Fibroblast of villous mesenchyme (primary cell): Measurements from ENCODE around the gene ECT2. TPM values are rescaled to one million over a fixed set of nuclear protein-coding genes. Genes with fewer than 3 reads are reported as not detected.
A peak's percentile ranks its signal among the peaks of the same experiment; 100 is the strongest.

Source experiments
- DNase-seq: peaks from one replicate; pipeline ENCODE4 v3.0.0-alpha.2; 2010; ENCODE audit warnings: low read depth
- H3K4me3 ChIP-seq: 2 replicates; pipeline ENCODE4 v1.5.1; 2011; ENCODE audit warnings: low read depth, mild to moderate bottlenecking, low read length
- total RNA-seq: library from RNA; depleted of rRNA; stranded (reverse); fragments of >200 nt; gene quantifications from 2 replicates; pipeline ENCODE4 v1.2.3, GENCODE V29; 2012
- TF ChIP-seq, protein P1 (sequence below): IDR thresholded peaks from 2 replicates; pipeline ENCODE4 v1.5.1; 2012; ENCODE audit warnings: low read depth, mild to moderate bottlenecking, low read length; ENCODE audit not compliant: insufficient read depth

ECT2 gene
- total RNA-seq, 1 donor, result 73.4 TPM

- no peak overlapping the region for H3K4me3 ChIP-seq
- peak; percentile 65 for DNase-seq
- TF ChIP-seq, protein P1, sequence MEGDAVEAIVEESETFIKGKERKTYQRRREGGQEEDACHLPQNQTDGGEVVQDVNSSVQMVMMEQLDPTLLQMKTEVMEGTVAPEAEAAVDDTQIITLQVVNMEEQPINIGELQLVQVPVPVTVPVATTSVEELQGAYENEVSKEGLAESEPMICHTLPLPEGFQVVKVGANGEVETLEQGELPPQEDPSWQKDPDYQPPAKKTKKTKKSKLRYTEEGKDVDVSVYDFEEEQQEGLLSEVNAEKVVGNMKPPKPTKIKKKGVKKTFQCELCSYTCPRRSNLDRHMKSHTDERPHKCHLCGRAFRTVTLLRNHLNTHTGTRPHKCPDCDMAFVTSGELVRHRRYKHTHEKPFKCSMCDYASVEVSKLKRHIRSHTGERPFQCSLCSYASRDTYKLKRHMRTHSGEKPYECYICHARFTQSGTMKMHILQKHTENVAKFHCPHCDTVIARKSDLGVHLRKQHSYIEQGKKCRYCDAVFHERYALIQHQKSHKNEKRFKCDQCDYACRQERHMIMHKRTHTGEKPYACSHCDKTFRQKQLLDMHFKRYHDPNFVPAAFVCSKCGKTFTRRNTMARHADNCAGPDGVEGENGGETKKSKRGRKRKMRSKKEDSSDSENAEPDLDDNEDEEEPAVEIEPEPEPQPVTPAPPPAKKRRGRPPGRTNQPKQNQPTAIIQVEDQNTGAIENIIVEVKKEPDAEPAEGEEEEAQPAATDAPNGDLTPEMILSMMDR, result peak; percentile 32
Measured at GRCh38 chr3:172808969-172809546, 58.5 kb downstream of the ECT2 start.

GRCh38 chr3:172811099-172811498 lies 60.6 kb downstream of the ECT2 start:
- DNase-seq, result no peak
- no peak overlapping the region for H3K4me3 ChIP-seq
- TF ChIP-seq, protein P1, result no peak

DNA sequence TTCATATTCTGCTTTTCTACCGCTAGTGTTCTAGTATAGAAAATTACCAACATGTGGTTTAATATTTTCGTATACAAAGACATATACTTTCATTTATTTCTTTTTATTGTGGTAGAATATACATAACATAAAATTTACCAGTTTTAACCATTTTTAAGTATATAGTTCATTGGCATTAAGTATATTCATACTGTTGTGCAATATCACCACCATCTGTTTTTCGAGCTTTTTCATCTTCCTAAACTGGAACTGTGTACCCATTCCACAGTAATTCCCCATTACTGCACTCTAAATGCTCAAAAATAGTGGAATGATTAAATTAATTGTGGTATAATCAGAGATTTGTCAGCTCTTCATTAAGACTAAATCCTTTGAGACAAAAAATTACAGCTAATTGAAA lies 62.9 kb downstream of the ECT2 start:
- TF ChIP-seq, protein P1, result no peak
- no peak for DNase-seq

GRCh38 chr3:172814738-172815137 lies 64.2 kb downstream of the ECT2 start:
- H3K4me3 ChIP-seq, result no peak overlapping the region
- no peak for DNase-seq
- TF ChIP-seq, protein P1, result no peak

More for the DNA sequence above, 62.9 kb downstream of the ECT2 start:
- no peak overlapping the region for H3K4me3 ChIP-seq

DNA sequence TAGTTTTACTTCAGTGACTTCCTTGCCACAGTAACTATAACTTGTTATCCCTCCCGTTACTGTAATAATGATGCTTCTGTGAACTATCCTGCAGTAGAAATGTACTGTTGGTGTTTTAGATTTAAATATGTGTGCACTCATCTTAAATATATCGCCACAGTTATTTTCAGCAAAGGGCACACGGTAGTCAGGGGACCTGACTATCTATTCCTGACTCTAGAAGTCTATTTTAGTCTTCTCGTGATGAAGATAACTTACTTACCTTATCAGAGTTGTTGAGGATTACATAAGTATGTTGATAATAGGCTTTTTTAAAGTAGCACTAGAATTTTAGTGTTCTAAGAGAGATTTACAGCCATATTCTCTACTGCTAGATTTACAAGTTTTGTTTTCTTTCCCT lies 65.3 kb downstream of the ECT2 start:
- no peak overlapping the region for H3K4me3 ChIP-seq
- DNase-seq, result no peak
- TF ChIP-seq, protein P1, result no peak

DNA sequence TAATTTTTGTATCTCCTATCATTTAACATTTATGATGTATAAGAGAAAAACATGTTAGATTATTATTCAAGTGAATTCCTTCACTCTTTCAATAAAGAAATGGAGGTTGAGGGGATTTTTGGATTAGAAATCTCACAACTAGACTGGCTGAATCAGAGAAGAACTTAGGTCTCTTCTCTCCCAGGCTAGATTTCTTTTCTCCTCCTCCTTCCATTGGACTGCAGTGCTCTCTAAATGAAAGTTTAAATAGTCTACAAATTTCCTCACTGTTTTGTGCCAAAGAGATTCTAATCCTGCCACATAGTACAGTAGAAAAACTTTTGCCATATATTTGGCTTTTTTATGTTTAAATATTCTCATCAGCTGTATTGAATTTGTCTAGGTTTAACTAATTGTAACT lies 65.8 kb downstream of the ECT2 start:
- DNase-seq, result no peak
- no peak overlapping the region for H3K4me3 ChIP-seq
- TF ChIP-seq, protein P1, result no peak

GRCh38 chr3:172816968-172817367 lies 66.4 kb downstream of the ECT2 start:
- TF ChIP-seq, protein P1, result no peak
- no peak for DNase-seq
- H3K4me3 ChIP-seq, result no peak overlapping the region
